C4-2B (cell line): ENCODE results near the gene WBP1L.

Experiments
- ZFX ChIP-seq: fragments of 450-650 bp; IDR thresholded peaks from 2 replicates; pipeline ENCODE4 v1.6.1; 2017
- TF ChIP-seq, protein P1 (sequence below): fragments of 450-650 bp; conservative IDR thresholded peaks from 2 replicates; pipeline ENCODE4 v1.5.1; 2017; ENCODE audit warnings: mild to moderate bottlenecking

GRCh38 chr10:102767428-102768160, 23.8 kb downstream of the WBP1L start:
- TF ChIP-seq, protein P1, sequence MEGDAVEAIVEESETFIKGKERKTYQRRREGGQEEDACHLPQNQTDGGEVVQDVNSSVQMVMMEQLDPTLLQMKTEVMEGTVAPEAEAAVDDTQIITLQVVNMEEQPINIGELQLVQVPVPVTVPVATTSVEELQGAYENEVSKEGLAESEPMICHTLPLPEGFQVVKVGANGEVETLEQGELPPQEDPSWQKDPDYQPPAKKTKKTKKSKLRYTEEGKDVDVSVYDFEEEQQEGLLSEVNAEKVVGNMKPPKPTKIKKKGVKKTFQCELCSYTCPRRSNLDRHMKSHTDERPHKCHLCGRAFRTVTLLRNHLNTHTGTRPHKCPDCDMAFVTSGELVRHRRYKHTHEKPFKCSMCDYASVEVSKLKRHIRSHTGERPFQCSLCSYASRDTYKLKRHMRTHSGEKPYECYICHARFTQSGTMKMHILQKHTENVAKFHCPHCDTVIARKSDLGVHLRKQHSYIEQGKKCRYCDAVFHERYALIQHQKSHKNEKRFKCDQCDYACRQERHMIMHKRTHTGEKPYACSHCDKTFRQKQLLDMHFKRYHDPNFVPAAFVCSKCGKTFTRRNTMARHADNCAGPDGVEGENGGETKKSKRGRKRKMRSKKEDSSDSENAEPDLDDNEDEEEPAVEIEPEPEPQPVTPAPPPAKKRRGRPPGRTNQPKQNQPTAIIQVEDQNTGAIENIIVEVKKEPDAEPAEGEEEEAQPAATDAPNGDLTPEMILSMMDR: no peak
- TF ChIP-seq ZFX: no peak
